ENCODE measurements around the gene EPB41L3. TPM values are rescaled to one million over a fixed set of nuclear protein-coding genes. Genes with fewer than 3 reads are reported as not detected.

EPB41L3 gene
- total RNA-seq, 1 experiment from 2014 or later: 0.34 TPM

DNA sequence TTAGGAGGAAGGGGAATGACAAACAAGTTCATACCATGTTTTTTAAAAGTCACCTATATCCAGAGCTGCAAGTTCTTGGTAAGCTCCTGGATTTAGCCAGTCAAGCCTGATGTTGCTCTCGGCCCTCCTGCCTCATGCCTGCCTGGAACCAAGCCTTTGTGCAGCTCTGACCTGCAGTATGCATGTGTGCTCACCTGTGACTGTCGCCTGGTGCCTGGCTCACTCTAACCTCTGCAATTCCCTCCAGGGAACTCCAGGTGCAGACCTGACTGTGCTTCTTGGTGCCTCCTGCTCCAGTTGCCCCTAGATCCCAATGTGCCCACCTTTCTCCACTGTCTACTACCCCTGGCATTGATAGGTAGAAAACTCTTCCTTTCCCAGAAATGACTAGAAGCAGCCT, 163.2 kb downstream of the EPB41L3 start (continued):
- no peak for TF ChIP-seq FOSL1 (IDR thresholded peaks at IDR 0.05; ENCODE audit: low read depth)
- TF ChIP-seq, protein P1, sequence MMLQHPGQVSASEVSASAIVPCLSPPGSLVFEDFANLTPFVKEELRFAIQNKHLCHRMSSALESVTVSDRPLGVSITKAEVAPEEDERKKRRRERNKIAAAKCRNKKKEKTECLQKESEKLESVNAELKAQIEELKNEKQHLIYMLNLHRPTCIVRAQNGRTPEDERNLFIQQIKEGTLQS (IDR thresholded peaks at IDR 0.05): no peak
- no peak for TF ChIP-seq MAX (IDR thresholded peaks at IDR 0.05)
- TF ChIP-seq ZFX (IDR thresholded peaks at IDR 0.05): no peak
- no peak for TF ChIP-seq JUND (IDR thresholded peaks at IDR 0.05)
- no peak for TF ChIP-seq ELF1 (IDR thresholded peaks at IDR 0.05; ENCODE audit: borderline replicate concordance, low read depth)
- no peak for TF ChIP-seq SRF (IDR thresholded peaks at IDR 0.05; ENCODE audit: low read depth)
- no peak for TF ChIP-seq CBX3 (IDR thresholded peaks at IDR 0.05; ENCODE audit: low read depth)
- no peak for TF ChIP-seq YY1 (IDR thresholded peaks at IDR 0.05; ENCODE audit: extremely low read depth, insufficient replicate concordance, low read depth, low read length)

DNA sequence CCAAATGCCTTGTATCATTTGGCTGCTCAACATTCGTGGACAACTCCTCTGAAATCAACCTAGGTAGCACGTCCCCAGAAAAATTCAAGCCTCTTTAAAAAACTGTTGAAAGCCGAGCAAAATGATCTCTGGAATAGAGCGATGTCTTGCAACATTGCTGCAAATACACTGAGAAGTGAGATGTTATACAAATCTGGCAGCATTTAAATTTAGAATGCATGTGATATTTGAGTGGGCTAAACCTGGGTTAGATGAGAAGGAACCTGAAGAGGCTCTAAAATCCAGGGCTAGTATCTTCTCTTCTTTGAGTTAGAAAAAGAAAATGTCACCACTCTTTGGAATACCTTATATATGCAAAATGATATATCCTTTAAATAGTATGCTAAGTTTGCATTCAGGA, 166.8 kb downstream of the EPB41L3 start:
- no peaks in the 10 kb centered on the region for H3K36me3 ChIP-seq (ENCODE audit: control insufficient read depth in 1 of 2, insufficient read depth in 2 of 2, low read length in 2 of 2)
- H3K79me2 ChIP-seq (ENCODE audit: insufficient read depth, low read length): no peaks in the 10 kb centered on the region
- no peak overlapping the region for H3K9ac ChIP-seq (ENCODE audit: low read length)
- no peaks in the 10 kb centered on the region for H3K27me3 ChIP-seq (ENCODE audit: insufficient read depth, low read length)
- no peak overlapping the region for H3K4me2 ChIP-seq (ENCODE audit: low read length)
- RAD21 ChIA-PET (ENCODE audit: low non-redundant PET in 1 of 2, low total read pairs in 2 of 2, uncharacterized antibody in 2 of 2, unreplicated experiment in 2 of 2): no interaction called here
- H3K9me2 ChIP-seq (ENCODE audit: insufficient read depth): no peaks in the 10 kb centered on the region
- H3K27ac ChIP-seq (ENCODE audit: low read depth, low read length): no peak overlapping the region
- intact Hi-C loops (cut with micrococcal nuclease): no loop called here
- no peaks in the 10 kb centered on the region for H3K4me1 ChIP-seq (ENCODE audit: control insufficient read depth in 1 of 2, insufficient read depth in 2 of 2, low read length in 2 of 2)
- CTCF ChIA-PET: no interaction called here
- BruUV-seq (replicated peaks): no TSS peak
- POLR2A ChIA-PET: no interaction called here
- DNase-seq (ENCODE audit: low read depth, low spot score) (no peak), ATAC-seq (no peak)
- no peak overlapping the region for H3K4me3 ChIP-seq (replicated peaks in 1 of 2; ENCODE audit: low read depth in 1 of 2, low read length in 2 of 2)
- no peaks in the 10 kb centered on the region for H4K20me1 ChIP-seq (ENCODE audit: insufficient read depth)
- no peak overlapping the region for H2AFZ ChIP-seq (ENCODE audit: low read depth, low read length, poor library complexity, severe bottlenecking)
- peaks cover 8 to 19% of the 10 kb centered on the region in 2 experiments; a peak in 2 of 4 replicates for H3K9me3 ChIP-seq (ENCODE audit: control insufficient read depth in 1 of 2, insufficient read depth in 1 of 2, low read depth in 1 of 2, low read length in 2 of 2)
- TF ChIP-seq SP1 (IDR thresholded peaks at IDR 0.05; ENCODE audit: low read depth) (no peak), POLR2A (IDR thresholded peaks at IDR 0.05; ENCODE audit: borderline replicate concordance, extremely low read depth, insufficient read depth, insufficient read length) (no peak), EGR1 (IDR thresholded peaks at IDR 0.05; ENCODE audit: low read depth) (no peak), TCF7L2 (IDR thresholded peaks at IDR 0.05; ENCODE audit: borderline replicate concordance, extremely low read depth, insufficient read depth, insufficient read length) (no peak), ZFX (IDR thresholded peaks at IDR 0.05) (no peak), ELF1 (IDR thresholded peaks at IDR 0.05; ENCODE audit: borderline replicate concordance, low read depth) (no peak), SRF (IDR thresholded peaks at IDR 0.05; ENCODE audit: low read depth) (no peak), POLR2AphosphoS5 (IDR thresholded peaks at IDR 0.05; ENCODE audit: low read depth, low read length) (no peak), YY1 (IDR thresholded peaks at IDR 0.05; ENCODE audit: extremely low read depth, insufficient replicate concordance, low read depth, low read length) (no peak), CEBPB (IDR thresholded peaks at IDR 0.05; ENCODE audit: low read depth) (no peak), ZBTB33 (IDR thresholded peaks at IDR 0.05; ENCODE audit: extremely low read depth, insufficient replicate concordance, low read length) (no peak), ZNF274 (IDR thresholded peaks at IDR 0.05; ENCODE audit: low read depth, low read length) (no peak)
- TF ChIP-seq, protein P2, sequence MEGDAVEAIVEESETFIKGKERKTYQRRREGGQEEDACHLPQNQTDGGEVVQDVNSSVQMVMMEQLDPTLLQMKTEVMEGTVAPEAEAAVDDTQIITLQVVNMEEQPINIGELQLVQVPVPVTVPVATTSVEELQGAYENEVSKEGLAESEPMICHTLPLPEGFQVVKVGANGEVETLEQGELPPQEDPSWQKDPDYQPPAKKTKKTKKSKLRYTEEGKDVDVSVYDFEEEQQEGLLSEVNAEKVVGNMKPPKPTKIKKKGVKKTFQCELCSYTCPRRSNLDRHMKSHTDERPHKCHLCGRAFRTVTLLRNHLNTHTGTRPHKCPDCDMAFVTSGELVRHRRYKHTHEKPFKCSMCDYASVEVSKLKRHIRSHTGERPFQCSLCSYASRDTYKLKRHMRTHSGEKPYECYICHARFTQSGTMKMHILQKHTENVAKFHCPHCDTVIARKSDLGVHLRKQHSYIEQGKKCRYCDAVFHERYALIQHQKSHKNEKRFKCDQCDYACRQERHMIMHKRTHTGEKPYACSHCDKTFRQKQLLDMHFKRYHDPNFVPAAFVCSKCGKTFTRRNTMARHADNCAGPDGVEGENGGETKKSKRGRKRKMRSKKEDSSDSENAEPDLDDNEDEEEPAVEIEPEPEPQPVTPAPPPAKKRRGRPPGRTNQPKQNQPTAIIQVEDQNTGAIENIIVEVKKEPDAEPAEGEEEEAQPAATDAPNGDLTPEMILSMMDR (IDR thresholded peaks at IDR 0.05 in 2 of 3, conservative IDR thresholded peaks at IDR 0.05 in 1 of 3; ENCODE audit: borderline replicate concordance in 1 of 3, insufficient read depth in 1 of 3, low read depth in 2 of 3, low read length in 2 of 3): no peak
- TF ChIP-seq, protein P3, sequence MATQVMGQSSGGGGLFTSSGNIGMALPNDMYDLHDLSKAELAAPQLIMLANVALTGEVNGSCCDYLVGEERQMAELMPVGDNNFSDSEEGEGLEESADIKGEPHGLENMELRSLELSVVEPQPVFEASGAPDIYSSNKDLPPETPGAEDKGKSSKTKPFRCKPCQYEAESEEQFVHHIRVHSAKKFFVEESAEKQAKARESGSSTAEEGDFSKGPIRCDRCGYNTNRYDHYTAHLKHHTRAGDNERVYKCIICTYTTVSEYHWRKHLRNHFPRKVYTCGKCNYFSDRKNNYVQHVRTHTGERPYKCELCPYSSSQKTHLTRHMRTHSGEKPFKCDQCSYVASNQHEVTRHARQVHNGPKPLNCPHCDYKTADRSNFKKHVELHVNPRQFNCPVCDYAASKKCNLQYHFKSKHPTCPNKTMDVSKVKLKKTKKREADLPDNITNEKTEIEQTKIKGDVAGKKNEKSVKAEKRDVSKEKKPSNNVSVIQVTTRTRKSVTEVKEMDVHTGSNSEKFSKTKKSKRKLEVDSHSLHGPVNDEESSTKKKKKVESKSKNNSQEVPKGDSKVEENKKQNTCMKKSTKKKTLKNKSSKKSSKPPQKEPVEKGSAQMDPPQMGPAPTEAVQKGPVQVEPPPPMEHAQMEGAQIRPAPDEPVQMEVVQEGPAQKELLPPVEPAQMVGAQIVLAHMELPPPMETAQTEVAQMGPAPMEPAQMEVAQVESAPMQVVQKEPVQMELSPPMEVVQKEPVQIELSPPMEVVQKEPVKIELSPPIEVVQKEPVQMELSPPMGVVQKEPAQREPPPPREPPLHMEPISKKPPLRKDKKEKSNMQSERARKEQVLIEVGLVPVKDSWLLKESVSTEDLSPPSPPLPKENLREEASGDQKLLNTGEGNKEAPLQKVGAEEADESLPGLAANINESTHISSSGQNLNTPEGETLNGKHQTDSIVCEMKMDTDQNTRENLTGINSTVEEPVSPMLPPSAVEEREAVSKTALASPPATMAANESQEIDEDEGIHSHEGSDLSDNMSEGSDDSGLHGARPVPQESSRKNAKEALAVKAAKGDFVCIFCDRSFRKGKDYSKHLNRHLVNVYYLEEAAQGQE (IDR thresholded peaks at IDR 0.05; ENCODE audit: low read depth): no peak

All from HCT116 (cell line).